CD4-positive, alpha-beta T cell (primary cell): ENCODE data around the gene CCDC154. TPM values are rescaled to one million over a fixed set of nuclear protein-coding genes. Genes with fewer than 3 reads are reported as not detected.

Experiments
- ATAC-seq: fragments of 200-7000 bp; cut with Tn5 transposase; one replicate; pipeline ENCODE4 v1.10.0; 2022; ENCODE audit warnings: mild to moderate bottlenecking; ENCODE audit not compliant: poor library complexity
- CTCF ChIA-PET: fragments of 350-600 bp; sonication (Branson Sonifier 250); formaldehyde crosslinking; loops from one replicate; lab custom pipeline; 2021; ENCODE audit warnings: antibody characterized with exemption, inconsistent platforms; lab: Charles Lee
- POLR2A ChIA-PET: fragments of 350-600 bp; sonication (Branson Sonifier 250); formaldehyde crosslinking; loops from one replicate; lab custom pipeline; 2021; ENCODE audit warnings: antibody characterized with exemption, inconsistent platforms; lab: Charles Lee
- DNase-seq, 14 experiments: peaks; one replicate each; pipeline ENCODE4 v3.0.0-alpha.2; 2013 to 2020; ENCODE audit warnings: mixed read lengths in 2 of 14
- H3K27ac ChIP-seq, 2 donors: one replicate each; pipeline versions ENCODE4 v1.5.1 to v1.7.0; 2013; ENCODE audit warnings: low read length in 2 of 2, low read depth in 1 of 2, mild to moderate bottlenecking in 1 of 2
- H3K27me3 ChIP-seq, 2 experiments: 1 replicate in 1 of 2; 2 replicates in 1 of 2; pipeline versions ENCODE4 v1.6.1 to v1.7.0; 2013; ENCODE audit warnings: low read length in 2 of 2, control low read depth in 1 of 2, mild to moderate bottlenecking in 1 of 2, moderate library complexity in 1 of 2; ENCODE audit not compliant: insufficient read depth in 2 of 2, control insufficient read depth in 1 of 2
- H3K36me3 ChIP-seq: one replicate; pipeline ENCODE4 v1.6.1; 2013; ENCODE audit warnings: low read length, control low read depth; ENCODE audit not compliant: insufficient read depth
- H3K4me1 ChIP-seq: one replicate; pipeline ENCODE4 v1.6.1; 2013; ENCODE audit warnings: low read length, control low read depth; ENCODE audit not compliant: insufficient read depth
- H3K4me3 ChIP-seq: one replicate; pipeline ENCODE4 v1.5.1; 2013; ENCODE audit warnings: mild to moderate bottlenecking, low read length, moderate library complexity
- H3K9me3 ChIP-seq, 2 experiments: 1 replicate in 1 of 2; 2 replicates in 1 of 2; pipeline versions ENCODE4 v1.6.1 to v1.7.0; 2013; ENCODE audit warnings: low read length in 2 of 2, mild to moderate bottlenecking in 2 of 2, control low read depth in 1 of 2, moderate library complexity in 1 of 2; ENCODE audit not compliant: control insufficient read depth in 1 of 2, insufficient read depth in 1 of 2
- H3K27ac Mint-ChIP-seq: one replicate; pipeline ENCODE4 v1.8.0; 2020; ENCODE audit warnings: mixed read lengths
- H3K27me3 Mint-ChIP-seq: one replicate; pipeline ENCODE4 v1.8.0; 2021; ENCODE audit warnings: mixed read lengths
- H3K36me3 Mint-ChIP-seq: one replicate; pipeline ENCODE4 v1.8.0; 2021; ENCODE audit warnings: low read depth, mixed read lengths
- H3K4me1 Mint-ChIP-seq: one replicate; pipeline ENCODE4 v1.8.0; 2021; ENCODE audit warnings: low read depth, mixed read lengths
- H3K4me3 Mint-ChIP-seq: one replicate; pipeline ENCODE4 v1.8.0; 2020; ENCODE audit warnings: mild to moderate bottlenecking, mixed read lengths
- H3K9me3 Mint-ChIP-seq: one replicate; pipeline ENCODE4 v1.8.0; 2020; ENCODE audit warnings: mixed read lengths
- intact Hi-C, 2 experiments: fragments of 100-400 bp; cut with DNase I in 1 of 2; cut with micrococcal nuclease in 1 of 2; formaldehyde crosslinking; loops; one replicate each; pipeline versions ENCODE4 v1.15.1 to v1.9.0; 2023 to 2025; cut with DNase I, micrococcal nuclease
- total RNA-seq, 174 experiments: library from RNA in 2 of 174; stranded (reverse) in 2 of 174; gene quantifications; one replicate each; pipeline ENCODE4 v1.2.3 and lab custom pipeline; 2021 to 2026
- TF ChIP-seq, protein P1 (sequence below): fragments of 200-600 bp; IDR thresholded peaks from one replicate; pipeline ENCODE4 v1.8.0; 2022; ENCODE audit warnings: antibody characterized with exemption, mild to moderate bottlenecking

The CCDC154 gene
- total RNA-seq, 2 experiments from 2014 or later, result 2.9 to 3.0 TPM

DNA sequence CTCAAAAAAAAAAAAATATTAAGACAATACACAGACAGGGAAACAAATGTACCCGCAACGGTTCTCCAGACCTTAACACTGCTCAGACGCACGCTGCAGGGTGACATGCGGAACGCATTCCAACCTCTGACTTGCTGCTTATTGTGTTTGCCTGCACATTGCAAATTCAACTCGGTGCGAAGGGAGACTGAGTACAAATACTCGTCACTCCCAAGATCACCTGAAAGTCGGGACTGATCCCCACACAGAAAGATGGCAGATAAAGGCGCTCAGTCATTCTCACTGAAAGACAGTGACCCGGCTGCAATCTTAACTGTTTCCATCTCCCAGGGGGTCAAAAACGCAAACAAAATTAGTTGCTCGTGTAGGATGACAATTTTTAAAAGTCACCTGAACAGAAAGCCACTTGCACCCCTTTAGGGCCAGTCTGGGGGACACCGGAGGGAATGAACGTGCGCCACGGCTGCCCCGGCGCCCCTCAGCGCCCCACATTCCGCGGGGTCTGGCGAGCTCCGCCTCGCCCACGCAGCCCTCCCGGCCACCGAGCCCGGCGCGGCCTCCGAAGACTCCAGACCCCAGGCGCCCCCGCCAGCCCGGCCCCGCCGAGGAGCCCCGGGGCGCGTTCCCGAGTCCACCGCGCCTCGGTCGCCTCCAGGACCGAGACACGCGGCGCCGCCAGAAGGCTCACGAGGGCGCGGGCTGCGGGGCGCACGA lies 29.9 kb upstream of the CCDC154 start:
- Histone ChIP-seq H3K4me3 (peak overlapping the region; percentile 62), H3K36me3 (no peaks in the 10 kb centered on the region), H3K27me3 (no peaks in the 10 kb centered on the region), H3K9me3 (no peaks in the 10 kb centered on the region), H3K27ac (peak overlapping the region in 1 of 2 donors; percentile 84), H3K4me1 (peaks cover 41% of the 10 kb centered on the region)
- Mint-ChIP-seq H3K9me3 (no peaks in the 10 kb centered on the region), H3K36me3 (no peaks in the 10 kb centered on the region), H3K27me3 (no peaks in the 10 kb centered on the region), H3K4me1 (peaks cover 47% of the 10 kb centered on the region), H3K4me3 (peak overlapping the region; percentile 72), H3K27ac (peak overlapping the region; percentile 64)
- DNase-seq (no peak), ATAC-seq (no peak)
- TF ChIP-seq, protein P1, sequence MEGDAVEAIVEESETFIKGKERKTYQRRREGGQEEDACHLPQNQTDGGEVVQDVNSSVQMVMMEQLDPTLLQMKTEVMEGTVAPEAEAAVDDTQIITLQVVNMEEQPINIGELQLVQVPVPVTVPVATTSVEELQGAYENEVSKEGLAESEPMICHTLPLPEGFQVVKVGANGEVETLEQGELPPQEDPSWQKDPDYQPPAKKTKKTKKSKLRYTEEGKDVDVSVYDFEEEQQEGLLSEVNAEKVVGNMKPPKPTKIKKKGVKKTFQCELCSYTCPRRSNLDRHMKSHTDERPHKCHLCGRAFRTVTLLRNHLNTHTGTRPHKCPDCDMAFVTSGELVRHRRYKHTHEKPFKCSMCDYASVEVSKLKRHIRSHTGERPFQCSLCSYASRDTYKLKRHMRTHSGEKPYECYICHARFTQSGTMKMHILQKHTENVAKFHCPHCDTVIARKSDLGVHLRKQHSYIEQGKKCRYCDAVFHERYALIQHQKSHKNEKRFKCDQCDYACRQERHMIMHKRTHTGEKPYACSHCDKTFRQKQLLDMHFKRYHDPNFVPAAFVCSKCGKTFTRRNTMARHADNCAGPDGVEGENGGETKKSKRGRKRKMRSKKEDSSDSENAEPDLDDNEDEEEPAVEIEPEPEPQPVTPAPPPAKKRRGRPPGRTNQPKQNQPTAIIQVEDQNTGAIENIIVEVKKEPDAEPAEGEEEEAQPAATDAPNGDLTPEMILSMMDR, result no peak
- CTCF ChIA-PET, result no interaction called here
- intact Hi-C loops, result loop anchor here (2.0 to 10.0 kb wide), 6 partner anchors 19 to 571 kb away; partner anchors contain the start of genes UQCC4 (in 2 of the 2), NTHL1 (in 1 of the 2), TELO2 (in 1 of the 2) and TMEM204 (in 1 of the 2)
- POLR2A ChIA-PET, result interaction anchor here (1.3 kb wide), 1 partner anchor 53 kb away, joined by 4 read pairs; no protein-coding TSS in a partner anchor

DNA sequence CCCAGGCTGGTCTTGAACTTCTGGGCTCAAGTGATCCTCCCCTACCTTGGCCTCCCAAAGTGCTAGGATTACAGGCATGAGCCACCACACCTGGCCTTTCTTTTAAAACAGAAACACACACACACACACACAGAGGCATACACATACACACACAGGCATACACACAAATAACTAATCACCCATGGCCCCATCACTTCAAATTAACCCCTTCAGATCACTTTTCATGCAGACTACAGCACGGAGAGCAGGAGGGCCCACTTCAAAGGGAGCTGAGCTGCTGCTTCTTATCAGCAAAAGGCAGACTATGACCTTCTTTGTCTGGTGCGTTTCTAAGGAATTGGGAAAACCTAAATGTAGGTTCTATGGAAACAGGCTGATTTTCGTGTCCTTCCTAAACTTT lies 28.6 kb upstream of the CCDC154 start:
- POLR2A ChIA-PET, result no interaction called here
- ATAC-seq (no peak), DNase-seq (no peak)
- H3K27me3 ChIP-seq, result no peaks in the 10 kb centered on the region
- intact Hi-C loops, result loop anchor here (10.0 kb wide), 4 partner anchors 48 to 572 kb away; partner anchors contain the start of genes NTHL1 (in 1 of the 2), TMEM204 (in 1 of the 2), TSC2 (in 1 of the 2) and UBE2I (in 1 of the 2)
- H3K4me3 ChIP-seq, result no peak overlapping the region
- H3K36me3 ChIP-seq, result no peaks in the 10 kb centered on the region
- Mint-ChIP-seq H3K9me3 (no peaks in the 10 kb centered on the region), H3K4me3 (peak overlapping the region; percentile 82), H3K4me1 (peaks cover 47% of the 10 kb centered on the region), H3K27ac (peak overlapping the region; percentile 53), H3K27me3 (no peaks in the 10 kb centered on the region), H3K36me3 (no peaks in the 10 kb centered on the region)
- TF ChIP-seq, protein P1, result no peak
- no peak overlapping the region for H3K27ac ChIP-seq
- CTCF ChIA-PET, result no interaction called here
- no peaks in the 10 kb centered on the region for H3K9me3 ChIP-seq
- peaks cover 41% of the 10 kb centered on the region for H3K4me1 ChIP-seq

DNA sequence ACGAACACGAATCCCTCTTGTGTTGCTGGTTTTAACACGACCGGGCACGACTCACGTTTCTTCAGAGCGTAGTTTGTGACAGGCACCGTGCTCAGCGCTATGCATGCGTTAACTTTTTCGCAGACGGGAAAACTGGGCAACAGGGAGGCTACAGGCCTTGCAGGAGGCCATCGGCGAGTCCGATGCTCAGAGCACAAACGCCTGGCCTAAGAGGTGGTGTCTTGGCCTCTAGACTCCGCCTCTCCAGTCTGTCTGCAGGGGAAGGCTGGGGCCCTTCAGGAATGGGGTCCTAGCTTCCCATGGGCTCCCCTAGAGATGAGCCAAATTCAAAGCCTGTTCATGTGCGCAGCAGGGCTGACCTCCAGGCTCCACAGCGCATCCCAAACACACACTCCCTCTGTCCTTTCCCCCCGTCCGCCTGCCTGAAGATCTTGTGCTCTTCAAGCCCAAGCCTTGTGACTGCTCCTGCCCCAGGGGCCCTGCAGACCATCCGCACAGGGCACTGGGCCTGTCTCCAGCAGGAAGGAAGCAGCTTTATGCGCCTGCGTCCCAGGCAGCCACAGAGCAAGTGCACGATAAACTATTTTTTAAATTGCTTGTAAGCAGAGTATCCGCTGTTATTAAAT lies 27.3 kb upstream of the CCDC154 start:
- H3K36me3 Mint-ChIP-seq, result no peaks in the 10 kb centered on the region
- Histone ChIP-seq H3K4me3 (no peak overlapping the region), H3K4me1 (peaks cover 41% of the 10 kb centered on the region), H3K36me3 (no peaks in the 10 kb centered on the region), H3K27me3 (no peaks in the 10 kb centered on the region), H3K9me3 (no peaks in the 10 kb centered on the region), H3K27ac (no peak overlapping the region)
- peaks cover 47% of the 10 kb centered on the region for H3K4me1 Mint-ChIP-seq
- no peak for DNase-seq
- ATAC-seq, result no peak
- peak overlapping the region; percentile 62 for H3K4me3 Mint-ChIP-seq
- TF ChIP-seq, protein P1, result no peak
- intact Hi-C loops, result loop anchor here (10.0 kb wide), 4 partner anchors 47 to 573 kb away; partner anchors contain the start of genes NTHL1 (in 1 of the 2), TMEM204 (in 1 of the 2), TSC2 (in 1 of the 2) and UBE2I (in 1 of the 2)
- H3K27me3 Mint-ChIP-seq, result no peaks in the 10 kb centered on the region
- POLR2A ChIA-PET, result interaction anchor here (0.6 kb wide), 1 partner anchor 88 kb away, joined by 3 read pairs; no protein-coding TSS in a partner anchor
- CTCF ChIA-PET, result no interaction called here
- H3K9me3 Mint-ChIP-seq, result no peaks in the 10 kb centered on the region
- peak overlapping the region; percentile 30 for H3K27ac Mint-ChIP-seq
